Tibial nerve (tissue), 4 donors: Measurements from ENCODE around the gene CCDC106. TPM values are rescaled to one million over a fixed set of nuclear protein-coding genes. Genes with fewer than 3 reads are reported as not detected.

Experiments used
- DNase-seq, 2 donors: peaks; one replicate each; pipeline ENCODE4 v3.0.0-alpha.2; 2019; ENCODE audit warnings: low spot score in 2 of 2
- H3K27ac ChIP-seq, 4 donors: fragments of 200-600 bp; sonication (generic) in 3 of 4; one replicate each; pipeline ENCODE4 v1.5.1; 2017 to 2019; ENCODE audit warnings: mild to moderate bottlenecking in 1 of 4
- H3K27me3 ChIP-seq, 2 donors: fragments of 200-600 bp; sonication (generic) in 1 of 2; one replicate each; pipeline versions ENCODE4 v1.5.1 to v1.6.0; 2017 to 2019
- H3K36me3 ChIP-seq, 3 donors: fragments of 200-600 bp; sonication (generic); one replicate each; pipeline ENCODE4 v1.5.1; 2018 to 2019
- H3K4me1 ChIP-seq, 4 donors: fragments of 200-600 bp; sonication (generic) in 3 of 4; one replicate each; pipeline ENCODE4 v1.5.1; 2017 to 2019
- H3K4me3 ChIP-seq, 4 donors: fragments of 200-600 bp; sonication (generic) in 3 of 4; one replicate each; pipeline ENCODE4 v1.5.1; 2017 to 2019; ENCODE audit warnings: mild to moderate bottlenecking in 1 of 4, moderate library complexity in 1 of 4
- H3K9me3 ChIP-seq, 4 donors: fragments of 200-600 bp; sonication (generic) in 3 of 4; one replicate each; pipeline ENCODE4 v1.5.1; 2017 to 2019
- EP300 ChIP-seq, 2 donors: sonication (generic); formaldehyde crosslinking; IDR thresholded peaks; one replicate each; pipeline ENCODE4 v1.6.1; 2017; ENCODE audit warnings: antibody characterized with exemption in 2 of 2, mild to moderate bottlenecking in 1 of 2
- POLR2A ChIP-seq, 2 donors: fragments of 450-650 bp; IDR thresholded peaks; one replicate each; pipeline ENCODE4 v1.6.1; 2017; ENCODE audit warnings: antibody characterized with exemption in 2 of 2, mild to moderate bottlenecking in 2 of 2, moderate library complexity in 2 of 2
- WGBS, 2 donors: methylation state at CpG; one replicate each; pipeline ENCODE4 v1.1.5; 2018; 5-methylcytosine and 5-hydroxymethylcytosine counted together
- total RNA-seq, 4 donors: library from RNA; depleted of rRNA; stranded (reverse); fragments of >200 nt; gene quantifications; one replicate each; pipeline ENCODE4 v1.1.0, GENCODE V29; 2016
- TF ChIP-seq, protein P1 (sequence below), 5 experiments: fragments of 200-600 bp in 3 of 5; fragments of 450-650 bp in 2 of 5; sonication (generic) in 3 of 5; IDR thresholded peaks; one replicate each; pipeline ENCODE4 v1.5.1; 2016 to 2019; ENCODE audit warnings: antibody characterized with exemption in 5 of 5, mild to moderate bottlenecking in 3 of 5, moderate library complexity in 2 of 5

CCDC106 gene
- total RNA-seq, 4 donors from 2014 or later = 14.5 to 39.6 (median 16.1) TPM

DNA sequence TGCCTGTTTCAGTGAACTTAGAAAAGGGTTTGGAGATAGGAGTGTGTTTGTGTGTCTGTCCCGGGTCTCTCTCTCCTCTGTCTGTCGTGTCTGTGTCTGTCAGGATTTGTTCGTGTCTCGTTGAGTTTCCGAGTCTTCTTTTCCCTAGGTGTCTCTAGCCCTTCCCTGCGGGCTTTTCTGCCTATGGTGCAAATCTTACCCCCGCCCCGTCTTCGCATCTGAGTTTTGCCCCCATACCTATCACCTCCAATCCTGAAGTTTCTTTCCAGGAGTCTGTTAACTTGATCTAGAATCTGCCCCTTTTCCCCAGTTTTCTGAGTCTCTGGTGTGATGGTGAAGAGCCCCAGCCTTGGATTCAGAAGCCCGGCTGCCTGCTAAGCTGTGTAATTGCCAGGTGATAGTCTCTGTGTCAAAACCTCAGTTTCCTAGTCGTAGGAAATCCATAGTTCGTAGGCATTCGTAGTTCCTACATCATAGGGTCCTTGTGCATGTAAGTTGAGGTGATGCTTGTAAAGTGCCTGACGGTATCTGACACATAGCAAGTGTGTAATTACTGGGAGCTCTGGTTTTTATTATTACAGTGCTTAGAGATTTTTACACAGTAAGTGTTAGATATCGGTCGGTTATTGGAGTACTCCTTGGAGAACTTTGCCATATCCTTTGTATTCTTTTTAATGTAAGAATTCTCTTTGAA is 27.8 kb downstream of the CCDC106 start:
- TF ChIP-seq, protein P1, sequence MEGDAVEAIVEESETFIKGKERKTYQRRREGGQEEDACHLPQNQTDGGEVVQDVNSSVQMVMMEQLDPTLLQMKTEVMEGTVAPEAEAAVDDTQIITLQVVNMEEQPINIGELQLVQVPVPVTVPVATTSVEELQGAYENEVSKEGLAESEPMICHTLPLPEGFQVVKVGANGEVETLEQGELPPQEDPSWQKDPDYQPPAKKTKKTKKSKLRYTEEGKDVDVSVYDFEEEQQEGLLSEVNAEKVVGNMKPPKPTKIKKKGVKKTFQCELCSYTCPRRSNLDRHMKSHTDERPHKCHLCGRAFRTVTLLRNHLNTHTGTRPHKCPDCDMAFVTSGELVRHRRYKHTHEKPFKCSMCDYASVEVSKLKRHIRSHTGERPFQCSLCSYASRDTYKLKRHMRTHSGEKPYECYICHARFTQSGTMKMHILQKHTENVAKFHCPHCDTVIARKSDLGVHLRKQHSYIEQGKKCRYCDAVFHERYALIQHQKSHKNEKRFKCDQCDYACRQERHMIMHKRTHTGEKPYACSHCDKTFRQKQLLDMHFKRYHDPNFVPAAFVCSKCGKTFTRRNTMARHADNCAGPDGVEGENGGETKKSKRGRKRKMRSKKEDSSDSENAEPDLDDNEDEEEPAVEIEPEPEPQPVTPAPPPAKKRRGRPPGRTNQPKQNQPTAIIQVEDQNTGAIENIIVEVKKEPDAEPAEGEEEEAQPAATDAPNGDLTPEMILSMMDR (IDR thresholded peaks at IDR 0.05) = no peak
- H3K9me3 ChIP-seq = no peaks in the 10 kb centered on the region
- 12 to 13% methylated on average over 16 of the region's 16 CpGs for WGBS, 2 donors
- peaks cover 0 to 77% (median 38%) of the 10 kb centered on the region in 4 donors for H3K4me1 ChIP-seq
- peaks cover 0 to 58% (median 31%) of the 10 kb centered on the region in 3 donors for H3K36me3 ChIP-seq
- DNase-seq = no peak
- no peaks in the 10 kb centered on the region for H3K27me3 ChIP-seq
- H3K4me3 ChIP-seq = peak overlapping the region; percentile 70 to 90 (median 80)
- H3K27ac ChIP-seq = peak overlapping the region; percentile 22 to 94 (median 90)

DNA sequence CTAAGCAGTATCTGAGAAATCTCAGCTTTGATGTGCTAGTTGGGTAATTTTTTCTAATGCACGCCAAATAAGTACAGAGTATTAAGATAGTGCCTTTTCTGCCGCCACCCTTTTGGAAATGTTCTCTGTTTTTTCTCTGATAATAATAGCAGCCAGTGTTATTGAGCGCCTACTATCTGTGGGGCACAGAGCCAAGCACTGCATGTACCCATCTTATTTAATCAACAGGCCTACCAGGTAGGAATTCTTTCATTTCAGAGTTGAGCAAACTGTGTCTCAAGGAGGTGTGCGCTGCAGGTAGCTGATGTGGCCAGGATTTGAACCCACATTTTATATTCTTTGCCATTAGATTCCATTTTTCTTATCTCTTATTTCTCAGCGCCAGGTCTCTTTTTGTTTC is 28.4 kb downstream of the CCDC106 start:
- Histone ChIP-seq H3K4me1 (peaks cover 0 to 75% (median 41%) of the 10 kb centered on the region in 4 donors), H3K9me3 (no peaks in the 10 kb centered on the region), H3K4me3 (peak overlapping the region in 2 of 4 donors; percentile 76 to 85), H3K27me3 (no peaks in the 10 kb centered on the region), H3K27ac (peak overlapping the region in 3 of 4 donors; percentile 89 to 94 (median 92)), H3K36me3 (peaks cover 0 to 58% (median 32%) of the 10 kb centered on the region in 3 donors)
- DNase-seq = no peak
- WGBS, 2 donors = 67 to 70% methylated on average over 5 of the region's 5 CpGs
- TF ChIP-seq POLR2A (IDR thresholded peaks at IDR 0.05) (no peak), EP300 (IDR thresholded peaks at IDR 0.05) (no peak)
- TF ChIP-seq, protein P1 (IDR thresholded peaks at IDR 0.05) = no peak

DNA sequence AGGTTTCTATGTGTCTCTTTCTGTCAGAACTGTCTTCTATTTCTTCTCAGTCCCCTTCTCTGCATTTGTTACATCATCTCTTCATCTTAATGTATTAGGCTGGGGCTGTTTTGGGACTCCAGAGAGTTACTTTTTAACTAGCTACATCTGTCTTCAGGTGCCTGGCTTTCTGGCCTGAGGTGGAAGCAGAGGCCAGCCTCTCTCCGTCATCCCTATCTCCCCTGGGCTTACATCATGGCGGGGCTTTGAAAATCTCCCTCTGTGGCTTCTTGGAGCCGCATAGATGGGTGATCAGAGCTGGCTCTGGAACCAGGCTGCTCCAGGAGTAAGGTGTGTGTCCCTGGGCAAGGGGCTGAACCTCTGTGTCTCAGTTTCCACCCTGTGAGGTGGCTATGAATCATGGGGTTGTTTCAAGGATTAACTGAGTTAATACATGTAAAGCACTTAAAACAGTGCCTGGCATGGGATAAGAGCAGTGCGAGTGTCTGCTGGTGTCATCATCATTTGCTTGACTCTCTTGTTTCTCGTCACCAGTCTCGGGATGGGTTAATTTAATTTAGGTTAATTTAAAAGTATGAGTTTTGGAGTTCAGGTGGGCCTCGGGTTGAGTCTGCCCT is 29.0 kb downstream of the CCDC106 start:
- no peaks in the 10 kb centered on the region for H3K27me3 ChIP-seq
- H3K4me1 ChIP-seq = peaks cover 0 to 70% (median 41%) of the 10 kb centered on the region in 4 donors
- no peak for DNase-seq
- no peaks in the 10 kb centered on the region for H3K9me3 ChIP-seq
- WGBS, 2 donors = 77 to 82% methylated on average over 7 of the region's 7 CpGs
- H3K36me3 ChIP-seq = peaks cover 0 to 59% (median 32%) of the 10 kb centered on the region in 3 donors
- peak overlapping the region in 2 of 4 donors; percentile 40 to 59 for H3K27ac ChIP-seq
- peak overlapping the region in 2 of 4 donors; percentile 76 to 85 for H3K4me3 ChIP-seq
- TF ChIP-seq EP300 (IDR thresholded peaks at IDR 0.05) = no peak
- TF ChIP-seq, protein P1 (IDR thresholded peaks at IDR 0.05) = no peak
- no peak for TF ChIP-seq POLR2A (IDR thresholded peaks at IDR 0.05)

DNA sequence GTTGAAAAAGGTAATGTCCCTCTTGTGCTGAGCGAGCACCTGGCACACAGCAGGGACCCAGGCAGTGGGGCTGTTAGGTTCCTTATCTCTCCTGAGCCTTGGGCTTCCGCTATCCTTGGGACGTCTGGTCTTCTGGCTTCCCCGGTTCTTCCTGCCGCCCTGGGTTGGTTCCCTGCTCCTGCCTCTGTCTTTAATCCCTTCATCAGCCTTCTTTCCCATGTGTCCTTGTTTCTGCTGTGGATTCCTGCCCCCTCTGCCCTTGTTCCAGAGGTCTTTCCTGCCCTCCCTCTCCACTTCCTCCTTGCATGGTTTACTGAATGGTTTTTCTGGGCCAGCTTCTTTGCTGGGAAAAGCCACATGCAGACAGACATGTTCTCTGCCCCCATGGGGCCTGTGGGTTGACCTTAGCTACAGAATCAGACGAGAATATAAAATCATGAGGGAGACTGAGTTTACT is 29.6 kb downstream of the CCDC106 start:
- Histone ChIP-seq H3K9me3 (no peaks in the 10 kb centered on the region), H3K4me1 (peaks cover 0 to 70% (median 41%) of the 10 kb centered on the region in 4 donors), H3K27ac (peak overlapping the region in 2 of 4 donors; percentile 40 to 59), H3K4me3 (peak overlapping the region in 1 of 4 donors; percentile 8), H3K27me3 (no peaks in the 10 kb centered on the region), H3K36me3 (peaks cover 0 to 65% (median 32%) of the 10 kb centered on the region in 3 donors)
- WGBS, 2 donors = 56 to 62% methylated on average over 6 of the region's 6 CpGs
- no peak for DNase-seq
- TF ChIP-seq EP300 (IDR thresholded peaks at IDR 0.05) (no peak), POLR2A (IDR thresholded peaks at IDR 0.05) (no peak)
- TF ChIP-seq, protein P1 (IDR thresholded peaks at IDR 0.05) = no peak
